DND-41 (cell line): Measurements from ENCODE around the gene ZNF146.
"Not testable (repeated sequence)": the region's sequence is repeated elsewhere in the genome, so short reads cannot be mapped to it uniquely, and the experiment has no call there.

Experiments used
- CTCF ChIP-seq: IDR thresholded peaks from 2 replicates; pipeline ENCODE4 v1.5.1; 2012; ENCODE audit warnings: borderline replicate concordance, low read length, moderate library complexity, mild to moderate bottlenecking; ENCODE audit not compliant: poor library complexity, severe bottlenecking; ENCODE audit errors: extremely low read depth
- EZH2 ChIP-seq: IDR thresholded peaks from 3 replicates; pipeline ENCODE4 v1.6.1; 2012; ENCODE audit warnings: borderline replicate concordance, low read depth, mild to moderate bottlenecking, moderate library complexity, low read length, inconsistent platforms; ENCODE audit not compliant: severe bottlenecking

DNA sequence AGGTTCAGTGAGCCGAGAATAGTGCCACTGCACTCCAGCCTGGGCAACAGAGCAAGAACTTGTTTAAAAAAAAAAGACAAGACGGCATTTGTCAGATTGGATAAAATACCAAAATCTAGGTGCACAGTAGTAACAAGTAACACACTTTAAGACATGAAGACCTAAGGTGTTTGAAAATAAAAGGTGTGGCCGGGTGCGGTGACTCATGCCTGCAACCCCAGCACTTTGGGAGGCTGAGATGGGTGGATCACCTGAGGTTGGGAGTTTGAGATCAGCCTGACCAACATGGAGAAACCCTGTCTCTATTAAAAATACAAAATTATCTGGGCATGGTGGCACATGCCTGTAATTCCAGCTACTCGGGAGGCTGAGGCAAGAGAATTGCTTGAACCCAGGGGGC is 28.2 kb upstream of the ZNF146 start:
- TF ChIP-seq CTCF, EZH2: not testable (repeated sequence)
